Measurements from ENCODE around the gene NLRP3. TPM values are rescaled to one million over a fixed set of nuclear protein-coding genes. Genes with fewer than 3 reads are reported as not detected.

NLRP3 gene
- total and polyA plus RNA-seq, 10 of the 15 experiments (the other 5 are each of a cell fraction or from before 2014, with no cell fraction given), result 1.8 to 10.4 (median 5.0) TPM

- TF ChIP-seq ZSCAN29 (IDR thresholded peaks at IDR 0.05), result peak; percentile 94
- peak; percentile 34 for TF ChIP-seq IKZF1 (conservative IDR thresholded peaks at IDR 0.05)
- TF ChIP-seq DPF2 (IDR thresholded peaks at IDR 0.05), result peak; percentile 35; the same call in 1 of the 2 replicates
- no peak for TF ChIP-seq SPI1 (IDR thresholded peaks at IDR 0.05; ENCODE audit: borderline replicate concordance, insufficient read depth, low read depth, low read length)
- TF ChIP-seq JUNB (IDR thresholded peaks at IDR 0.05), result no peak
- no peak for TF ChIP-seq IRF3 (IDR thresholded peaks at IDR 0.05)
- peak; percentile 95 for TF ChIP-seq PRDM15 (CRISPR knock-in tag; IDR thresholded peaks at IDR 0.05)
- no peak for TF ChIP-seq FOS (IDR thresholded peaks at IDR 0.05; ENCODE audit: borderline replicate concordance, extremely low read depth, insufficient read length)
- TF ChIP-seq ZNF24 (IDR thresholded peaks at IDR 0.05), result no peak
- TF ChIP-seq NRF1 (conservative IDR thresholded peaks at IDR 0.05; ENCODE audit: low read depth, low read length), result no peak
- TF ChIP-seq SMARCA5 (IDR thresholded peaks at IDR 0.05), result no peak
- no peak for TF ChIP-seq E4F1 (IDR thresholded peaks at IDR 0.05; ENCODE audit: borderline replicate concordance, partially characterized antibody)
- no peak for TF ChIP-seq WRNIP1 (IDR thresholded peaks at IDR 0.05; ENCODE audit: borderline replicate concordance, low read depth, low read length)
- peak in 1 of 2 experiments; percentile 35; a peak in 1 of 4 replicates for TF ChIP-seq BHLHE40 (IDR thresholded peaks at IDR 0.05; ENCODE audit: borderline replicate concordance in 1 of 2, low read depth in 2 of 2, low read length in 1 of 2)
- TF ChIP-seq NFYA (IDR thresholded peaks at IDR 0.05; ENCODE audit: borderline replicate concordance, low read depth, low read length), result no peak
- TF ChIP-seq TCF7 (IDR thresholded peaks at IDR 0.05; ENCODE audit: borderline replicate concordance), result no peak
- TF ChIP-seq FOXM1 (IDR thresholded peaks at IDR 0.05; ENCODE audit: low read depth, low read length), result no peak
Measured at GRCh38 chr1:247367786-247368422, 48.1 kb upstream of the NLRP3 start (continued).
